OCI-LY1 (cell line): ENCODE results near the gene C20orf96.

Source experiments
- H2AFZ ChIP-seq: fragments of 200-600 bp; sonication (generic), shearing (Covaris generic); 2 replicates; pipeline ENCODE4 v1.6.0; 2014; ENCODE audit warnings: antibody characterized with exemption, mild to moderate bottlenecking, low read length
- H3F3A ChIP-seq: fragments of 200-600 bp; sonication (generic), shearing (Covaris generic); 2 replicates; pipeline ENCODE4 v1.6.0; 2014; ENCODE audit warnings: mild to moderate bottlenecking, antibody characterized with exemption, low read length, moderate library complexity; ENCODE audit not compliant: insufficient read depth
- H3K27ac ChIP-seq: fragments of 200-600 bp; sonication (generic); 2 replicates; pipeline ENCODE4 v1.5.1; 2014; ENCODE audit warnings: low read length, mixed run types, mild to moderate bottlenecking, low read depth; ENCODE audit not compliant: poor library complexity, severe bottlenecking
- H3K27me3 ChIP-seq: fragments of 200-600 bp; sonication (generic); 2 replicates; pipeline ENCODE4 v1.6.0; 2014; ENCODE audit warnings: antibody characterized with exemption, mild to moderate bottlenecking, low read length, moderate library complexity; ENCODE audit not compliant: insufficient read depth
- H3K36me3 ChIP-seq: fragments of 200-600 bp; sonication (generic); 2 replicates; pipeline ENCODE4 v1.6.1; 2014; ENCODE audit warnings: mild to moderate bottlenecking, antibody characterized with exemption, low read length, moderate library complexity, mixed read lengths; ENCODE audit not compliant: insufficient read depth
- H3K4me1 ChIP-seq: fragments of 200-600 bp; sonication (generic); 2 replicates; pipeline ENCODE4 v1.5.1; 2014; ENCODE audit warnings: mild to moderate bottlenecking, low read length, moderate library complexity; ENCODE audit not compliant: insufficient read depth, severe bottlenecking
- H3K4me2 ChIP-seq: fragments of 200-600 bp; sonication (generic), shearing (Covaris generic); 2 replicates; pipeline ENCODE4 v1.6.1; 2014; ENCODE audit warnings: low read length
- H3K4me3 ChIP-seq: fragments of 200-600 bp; sonication (generic); 2 replicates; pipeline ENCODE4 v1.5.1; 2014; ENCODE audit warnings: low read length, low read depth, mild to moderate bottlenecking, mixed read lengths; ENCODE audit not compliant: poor library complexity, severe bottlenecking
- H3K79me2 ChIP-seq: fragments of 200-600 bp; shearing (Covaris generic); 2 replicates; pipeline ENCODE4 v1.6.1; 2016; ENCODE audit warnings: mixed run types, low read length, mixed read lengths; ENCODE audit not compliant: insufficient read depth
- H3K9ac ChIP-seq: fragments of 200-600 bp; sonication (generic), shearing (Covaris generic); 2 replicates; pipeline ENCODE4 v1.6.1; 2014; ENCODE audit warnings: mild to moderate bottlenecking, low read length, mixed read lengths
- H3K9me2 ChIP-seq: fragments of 200-600 bp; sonication (generic), shearing (Covaris generic); 2 replicates; pipeline ENCODE4 v1.6.1; 2014; ENCODE audit warnings: low read depth, mild to moderate bottlenecking, low read length, mixed read lengths
- H3K9me3 ChIP-seq: fragments of 200-600 bp; shearing (Covaris generic); 2 replicates; pipeline ENCODE4 v1.6.1; 2014; ENCODE audit warnings: low read length, mixed read lengths
- H4K20me1 ChIP-seq: fragments of 200-600 bp; sonication (generic), shearing (Covaris generic); 2 replicates; pipeline ENCODE4 v1.6.0; 2016; ENCODE audit warnings: mild to moderate bottlenecking, low read length; ENCODE audit not compliant: insufficient read depth
- EZH2 ChIP-seq: fragments of 200-600 bp; sonication (generic), shearing (Covaris generic); IDR thresholded peaks from 2 replicates; pipeline ENCODE4 v1.8.0; 2017; ENCODE audit warnings: borderline replicate concordance, mixed run types, mild to moderate bottlenecking, antibody characterized with exemption, low read length, moderate library complexity, mixed read lengths
- TF ChIP-seq, protein P1 (sequence below): fragments of 200-600 bp; sonication (generic), shearing (Covaris generic); IDR thresholded peaks from 2 replicates; pipeline ENCODE4 v1.5.1; 2017; ENCODE audit warnings: mild to moderate bottlenecking, antibody characterized with exemption, low read length, moderate library complexity, mixed read lengths

C20orf96 gene

DNA sequence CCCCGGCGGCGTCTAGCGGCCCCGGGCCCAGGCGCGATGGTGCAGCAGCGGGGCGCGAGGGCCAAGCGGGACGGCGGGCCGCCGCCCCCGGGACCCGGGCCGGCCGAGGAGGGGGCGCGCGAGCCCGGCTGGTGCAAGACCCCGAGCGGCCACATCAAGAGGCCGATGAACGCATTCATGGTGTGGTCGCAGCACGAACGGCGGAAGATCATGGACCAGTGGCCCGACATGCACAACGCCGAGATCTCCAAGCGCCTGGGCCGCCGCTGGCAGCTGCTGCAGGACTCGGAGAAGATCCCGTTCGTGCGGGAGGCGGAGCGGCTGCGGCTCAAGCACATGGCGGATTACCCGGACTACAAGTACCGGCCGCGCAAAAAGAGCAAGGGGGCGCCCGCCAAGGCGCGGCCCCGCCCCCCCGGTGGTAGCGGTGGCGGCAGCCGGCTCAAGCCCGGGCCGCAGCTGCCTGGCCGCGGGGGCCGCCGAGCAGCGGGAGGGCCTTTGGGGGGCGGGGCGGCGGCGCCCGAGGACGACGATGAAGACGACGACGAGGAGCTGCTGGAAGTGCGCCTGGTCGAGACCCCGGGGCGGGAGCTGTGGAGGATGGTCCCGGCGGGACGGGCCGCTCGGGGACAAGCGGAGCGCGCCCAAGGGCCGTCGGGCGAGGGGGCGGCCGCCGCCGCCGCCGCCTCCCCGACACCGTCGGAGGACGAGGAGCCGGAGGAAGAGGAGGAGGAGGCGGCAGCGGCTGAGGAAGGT is 35.5 kb upstream of the C20orf96 start:
- H3F3A ChIP-seq: no peaks in the 10 kb centered on the region
- H3K27ac ChIP-seq: peak overlapping the region; percentile 85
- H3K9me3 ChIP-seq: no peaks in the 10 kb centered on the region

DNA sequence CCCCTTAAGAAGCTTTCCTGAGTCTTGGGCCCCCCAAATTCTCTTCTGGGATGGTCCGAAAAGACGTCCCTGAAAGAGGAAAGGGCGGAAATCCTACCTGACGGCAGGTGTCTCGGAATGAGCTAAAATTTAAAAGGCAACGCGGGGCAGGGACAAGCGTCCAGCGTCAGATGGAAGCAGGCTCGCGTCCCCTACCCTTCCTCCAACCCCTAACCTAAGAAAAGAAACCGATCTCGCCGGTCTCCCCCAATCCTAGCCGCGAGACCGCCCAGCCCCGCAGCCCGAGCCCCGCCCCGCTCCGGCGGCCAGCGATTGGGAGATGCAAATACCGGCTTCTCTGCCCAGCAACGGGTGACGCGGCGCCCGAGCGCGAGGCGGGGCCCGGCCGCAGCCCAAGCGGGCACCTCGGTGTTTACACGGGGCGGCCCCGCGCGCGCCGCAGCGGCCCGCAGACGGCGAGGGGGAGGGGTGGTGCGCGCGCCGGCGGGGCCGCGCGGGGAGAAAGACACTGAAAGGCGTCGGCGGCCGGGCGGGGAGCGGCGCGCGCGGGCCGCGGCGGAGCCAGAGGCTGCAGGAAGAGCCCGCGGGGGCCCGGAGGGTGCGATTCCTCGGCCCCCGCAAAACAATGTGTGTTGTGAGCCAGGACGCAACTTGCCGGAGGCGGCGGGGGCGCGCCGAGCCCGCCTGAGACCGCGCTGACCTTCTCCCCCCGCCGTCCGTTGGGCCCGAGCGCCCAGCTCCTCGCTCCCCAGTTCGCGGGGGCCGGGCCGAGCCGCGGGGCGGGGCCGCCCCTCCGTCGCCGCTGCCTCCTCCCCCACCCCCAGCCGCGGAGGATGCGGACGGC is 34.7 kb upstream of the C20orf96 start, which contains the start of gene SOX12:
Gene SOX12, plus strand, starts transcription at position 508 of the 844 bp plus-strand sequence. CDS start 373 bp downstream, outside the sequence.
- H3K79me2 ChIP-seq: no peaks in the 10 kb centered on the region
- H3K9me2 ChIP-seq: no peaks in the 10 kb centered on the region
- no peaks in the 10 kb centered on the region for H3K9me3 ChIP-seq
- peak within 1 kb of the TSS; percentile 95 for H3K27ac ChIP-seq
- H2AFZ ChIP-seq: no peak within 1 kb of the TSS
- H4K20me1 ChIP-seq: no peaks in the 10 kb centered on the region
- peak within 1 kb of the TSS; percentile 88 for H3K9ac ChIP-seq
- no peak for TF ChIP-seq EZH2
- TF ChIP-seq, protein P1, sequence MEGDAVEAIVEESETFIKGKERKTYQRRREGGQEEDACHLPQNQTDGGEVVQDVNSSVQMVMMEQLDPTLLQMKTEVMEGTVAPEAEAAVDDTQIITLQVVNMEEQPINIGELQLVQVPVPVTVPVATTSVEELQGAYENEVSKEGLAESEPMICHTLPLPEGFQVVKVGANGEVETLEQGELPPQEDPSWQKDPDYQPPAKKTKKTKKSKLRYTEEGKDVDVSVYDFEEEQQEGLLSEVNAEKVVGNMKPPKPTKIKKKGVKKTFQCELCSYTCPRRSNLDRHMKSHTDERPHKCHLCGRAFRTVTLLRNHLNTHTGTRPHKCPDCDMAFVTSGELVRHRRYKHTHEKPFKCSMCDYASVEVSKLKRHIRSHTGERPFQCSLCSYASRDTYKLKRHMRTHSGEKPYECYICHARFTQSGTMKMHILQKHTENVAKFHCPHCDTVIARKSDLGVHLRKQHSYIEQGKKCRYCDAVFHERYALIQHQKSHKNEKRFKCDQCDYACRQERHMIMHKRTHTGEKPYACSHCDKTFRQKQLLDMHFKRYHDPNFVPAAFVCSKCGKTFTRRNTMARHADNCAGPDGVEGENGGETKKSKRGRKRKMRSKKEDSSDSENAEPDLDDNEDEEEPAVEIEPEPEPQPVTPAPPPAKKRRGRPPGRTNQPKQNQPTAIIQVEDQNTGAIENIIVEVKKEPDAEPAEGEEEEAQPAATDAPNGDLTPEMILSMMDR: no peak
- H3K4me3 ChIP-seq: peak within 1 kb of the TSS; percentile 81
- H3K27me3 ChIP-seq: no peaks in the 10 kb centered on the region
- H3K4me2 ChIP-seq: peak within 1 kb of the TSS; percentile 85
- H3F3A ChIP-seq: no peaks in the 10 kb centered on the region
- peaks cover 34% of the 10 kb centered on the region for H3K4me1 ChIP-seq
- peaks cover 4% of the 10 kb centered on the region; the same call in 1 of the 2 replicates for H3K36me3 ChIP-seq

More for the DNA sequence above, 35.5 kb upstream of the C20orf96 start:
- no peak for TF ChIP-seq EZH2
- TF ChIP-seq, protein P1: no peak
- H3K4me3 ChIP-seq: peak overlapping the region; percentile 70
- H4K20me1 ChIP-seq: no peaks in the 10 kb centered on the region
- peak overlapping the region; percentile 85 for H3K4me2 ChIP-seq
- H2AFZ ChIP-seq: no peak overlapping the region
- peaks cover 4% of the 10 kb centered on the region; the same call in 1 of the 2 replicates for H3K36me3 ChIP-seq
- no peaks in the 10 kb centered on the region for H3K27me3 ChIP-seq
- no peaks in the 10 kb centered on the region for H3K9me2 ChIP-seq
- peak overlapping the region; percentile 72 for H3K9ac ChIP-seq
- H3K79me2 ChIP-seq: no peaks in the 10 kb centered on the region
- peaks cover 36% of the 10 kb centered on the region for H3K4me1 ChIP-seq

DNA sequence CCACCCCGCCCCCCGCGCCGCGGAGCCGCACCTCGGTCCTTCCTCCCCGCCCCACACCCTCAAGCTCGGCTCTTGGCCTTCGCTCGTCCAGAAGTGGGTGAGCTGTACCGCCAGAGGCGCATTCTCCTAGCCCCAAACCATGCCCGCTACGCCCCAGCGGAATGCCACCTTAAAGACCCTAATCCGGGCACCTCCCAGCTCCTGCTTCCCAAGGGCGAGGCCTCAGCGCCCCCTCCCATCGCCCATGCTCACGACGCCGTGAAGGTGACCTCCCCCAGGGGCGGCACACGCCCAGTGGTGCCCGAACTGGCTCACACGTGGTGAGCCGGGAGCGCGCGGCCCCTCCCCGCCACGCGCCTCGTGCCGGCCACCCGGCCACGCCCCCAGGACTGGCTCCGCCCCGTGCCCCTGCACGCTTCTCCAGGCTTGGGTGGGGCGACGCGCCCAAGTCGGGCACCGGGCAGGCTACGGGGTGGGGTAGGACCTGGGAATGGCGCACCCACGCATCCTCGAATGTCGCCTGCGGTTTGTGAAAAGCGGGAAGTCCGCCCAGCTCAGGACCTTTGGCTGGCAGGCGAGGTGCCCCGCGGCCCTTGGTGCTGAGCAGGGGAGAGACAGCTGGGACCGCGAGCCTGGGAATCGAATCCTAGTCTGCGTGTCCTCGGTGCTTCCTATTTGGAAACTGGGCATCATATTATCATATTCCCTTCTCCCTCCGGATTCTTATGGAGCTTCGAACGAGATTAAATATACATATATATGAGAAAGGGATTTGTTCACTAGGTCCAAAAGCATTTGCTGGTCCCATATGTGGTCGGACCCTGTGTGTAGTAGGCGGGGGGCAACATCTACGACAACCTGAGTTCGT is 33.9 kb upstream of the C20orf96 start:
- no peaks in the 10 kb centered on the region for H3K79me2 ChIP-seq
- H3K27ac ChIP-seq: peak overlapping the region; percentile 95
- peaks cover 26% of the 10 kb centered on the region for H3K4me1 ChIP-seq
- H3K27me3 ChIP-seq: no peaks in the 10 kb centered on the region
- no peaks in the 10 kb centered on the region for H3K9me3 ChIP-seq
- peak overlapping the region; percentile 88 for H3K9ac ChIP-seq
- TF ChIP-seq EZH2: no peak
- TF ChIP-seq, protein P1: peak; percentile 36; the same call in 1 of the 2 replicates
- H3K9me2 ChIP-seq: no peaks in the 10 kb centered on the region
- no peaks in the 10 kb centered on the region for H4K20me1 ChIP-seq
- H3K4me2 ChIP-seq: peak overlapping the region; percentile 73
- no peaks in the 10 kb centered on the region for H3F3A ChIP-seq
- H3K36me3 ChIP-seq: no peaks in the 10 kb centered on the region
- H2AFZ ChIP-seq: no peak overlapping the region
- H3K4me3 ChIP-seq: peak overlapping the region; percentile 81
